GM19025 (cell line): ENCODE data around the gene CHST12.

Experiments
- ATAC-seq: cut with Tn5 transposase; IDR thresholded peaks from one replicate; pipeline ENCODE4 v1.9.1; 2021; ENCODE audit warnings: mild to moderate bottlenecking, low read depth, moderate library complexity; ENCODE audit not compliant: unreplicated experiment

Gene CHST12

GRCh38 chr7:2433713-2434550 is 30.5 kb downstream of the CHST12 start:
- ATAC-seq: no peak

- no peak for ATAC-seq
Observed at GRCh38 chr7:2435146-2435545, 31.7 kb downstream of the CHST12 start.

GRCh38 chr7:2436341-2437104 is 33.1 kb downstream of the CHST12 start:
- ATAC-seq: no peak

GRCh38 chr7:2437136-2437535 is 33.7 kb downstream of the CHST12 start:
- ATAC-seq: no peak

- ATAC-seq: no peak
Observed at GRCh38 chr7:2437537-2438148, 34.2 kb downstream of the CHST12 start.

GRCh38 chr7:2438186-2438585 is 34.8 kb downstream of the CHST12 start:
- no peak for ATAC-seq

- ATAC-seq: no peak
Observed at GRCh38 chr7:2438775-2439174, 35.4 kb downstream of the CHST12 start.

GRCh38 chr7:2440608-2441245 is 37.3 kb downstream of the CHST12 start:
- no peak for ATAC-seq

- ATAC-seq: no peak
Observed at GRCh38 chr7:2441430-2442058, 38.1 kb downstream of the CHST12 start.

- no peak for ATAC-seq
Observed at GRCh38 chr7:2443491-2443890, 40.1 kb downstream of the CHST12 start.

GRCh38 chr7:2444476-2444875 is 41.1 kb downstream of the CHST12 start:
- no peak for ATAC-seq

GRCh38 chr7:2445047-2445446 is 41.6 kb downstream of the CHST12 start:
- ATAC-seq: no peak

- ATAC-seq: no peak
Observed at GRCh38 chr7:2445898-2446555, 42.6 kb downstream of the CHST12 start.

GRCh38 chr7:2446676-2447075 is 43.3 kb downstream of the CHST12 start:
- ATAC-seq: no peak

GRCh38 chr7:2450198-2451107 is 47.0 kb downstream of the CHST12 start:
- no peak for ATAC-seq

GRCh38 chr7:2451171-2452073 is 48.0 kb downstream of the CHST12 start:
- ATAC-seq: peak; percentile 81

GRCh38 chr7:2452074-2452507 is 48.7 kb downstream of the CHST12 start:
- no peak for ATAC-seq
